ENCODE measurements around the gene UNK. TPM values are rescaled to one million over a fixed set of nuclear protein-coding genes. Genes with fewer than 3 reads are reported as not detected.
A peak's percentile ranks its signal among the peaks of the same experiment; 100 is the strongest.
"Not testable (repeated sequence)": the region's sequence is repeated elsewhere in the genome, so short reads cannot be mapped to it uniquely, and the experiment has no call there.

Gene UNK
- total RNA-seq, 1 donor from 2014 or later: 17.2 TPM

GRCh38 chr17:75773121-75773807 is 11.3 kb upstream of the UNK start:
- DNase-seq (ENCODE audit: low read depth): no peak

DNA sequence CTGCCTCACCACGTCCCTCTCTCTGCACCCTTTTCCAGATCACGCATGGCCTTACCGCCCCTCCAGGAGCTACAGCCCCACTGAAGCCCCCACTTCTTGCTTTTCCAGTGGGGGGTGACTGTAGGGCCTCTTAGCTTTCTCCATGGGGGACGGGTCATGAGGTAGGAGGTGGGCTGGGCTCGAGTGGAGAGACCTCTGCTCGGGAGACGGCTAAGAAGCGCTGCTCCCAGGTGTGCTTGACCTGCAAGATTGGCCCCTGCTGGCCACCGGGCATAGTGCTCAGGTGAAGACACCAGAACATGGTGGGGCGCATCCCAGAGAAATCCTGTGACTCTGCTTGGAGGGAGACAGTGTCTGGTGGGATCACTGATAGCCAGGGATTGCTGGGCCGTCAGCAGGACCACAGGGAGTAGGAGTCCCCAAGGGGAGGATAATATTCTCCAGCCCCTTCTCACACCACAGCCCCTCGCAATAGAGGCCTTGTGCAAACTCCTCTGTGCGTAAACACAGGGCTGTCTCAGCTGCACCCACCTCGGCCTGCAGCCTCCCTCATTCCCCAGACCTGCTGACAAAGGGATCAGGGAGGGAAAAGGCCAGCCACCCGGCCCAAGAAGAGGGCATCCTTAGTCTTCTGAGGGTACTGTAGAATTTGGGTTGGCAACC is 10.7 kb upstream of the UNK start:
- DNase-seq (ENCODE audit: low read depth): no peak

- DNase-seq (ENCODE audit: low read depth): no peak
Observed at GRCh38 chr17:75774471-75774990, 10.1 kb upstream of the UNK start.

DNA sequence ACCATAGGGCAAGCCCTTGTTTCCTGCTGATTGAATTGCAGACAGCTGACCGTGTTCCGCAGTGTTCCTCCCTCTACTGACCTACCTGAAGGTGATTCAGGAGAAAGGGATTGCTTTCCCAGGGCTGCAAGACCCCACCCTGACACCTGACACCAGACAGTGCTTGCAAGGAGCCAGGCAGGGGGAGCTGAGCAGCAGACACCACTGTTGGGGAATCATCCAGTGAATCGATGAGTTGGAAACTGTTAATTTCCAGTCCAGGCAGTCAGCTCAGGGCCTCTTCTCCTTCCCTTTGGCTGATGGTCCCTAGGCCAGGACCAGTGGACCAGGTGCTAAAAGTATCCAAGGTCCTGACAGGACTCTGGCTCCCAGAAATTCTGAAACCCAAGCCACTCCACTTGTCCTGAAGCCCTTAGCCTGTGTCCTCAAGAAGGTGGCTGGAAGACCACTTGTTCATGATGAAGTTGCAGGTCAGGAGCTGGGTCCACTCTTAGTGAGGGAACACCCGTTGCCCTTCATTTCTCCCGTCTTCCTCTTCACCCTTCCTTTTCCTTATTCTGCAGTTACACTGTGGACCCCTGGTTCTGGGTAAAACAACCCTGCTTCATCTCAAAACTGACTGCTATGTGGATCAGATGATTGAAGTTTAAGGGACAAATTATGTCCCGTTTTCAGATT is 9.5 kb upstream of the UNK start:
- no peak for DNase-seq (ENCODE audit: low read depth)

DNA sequence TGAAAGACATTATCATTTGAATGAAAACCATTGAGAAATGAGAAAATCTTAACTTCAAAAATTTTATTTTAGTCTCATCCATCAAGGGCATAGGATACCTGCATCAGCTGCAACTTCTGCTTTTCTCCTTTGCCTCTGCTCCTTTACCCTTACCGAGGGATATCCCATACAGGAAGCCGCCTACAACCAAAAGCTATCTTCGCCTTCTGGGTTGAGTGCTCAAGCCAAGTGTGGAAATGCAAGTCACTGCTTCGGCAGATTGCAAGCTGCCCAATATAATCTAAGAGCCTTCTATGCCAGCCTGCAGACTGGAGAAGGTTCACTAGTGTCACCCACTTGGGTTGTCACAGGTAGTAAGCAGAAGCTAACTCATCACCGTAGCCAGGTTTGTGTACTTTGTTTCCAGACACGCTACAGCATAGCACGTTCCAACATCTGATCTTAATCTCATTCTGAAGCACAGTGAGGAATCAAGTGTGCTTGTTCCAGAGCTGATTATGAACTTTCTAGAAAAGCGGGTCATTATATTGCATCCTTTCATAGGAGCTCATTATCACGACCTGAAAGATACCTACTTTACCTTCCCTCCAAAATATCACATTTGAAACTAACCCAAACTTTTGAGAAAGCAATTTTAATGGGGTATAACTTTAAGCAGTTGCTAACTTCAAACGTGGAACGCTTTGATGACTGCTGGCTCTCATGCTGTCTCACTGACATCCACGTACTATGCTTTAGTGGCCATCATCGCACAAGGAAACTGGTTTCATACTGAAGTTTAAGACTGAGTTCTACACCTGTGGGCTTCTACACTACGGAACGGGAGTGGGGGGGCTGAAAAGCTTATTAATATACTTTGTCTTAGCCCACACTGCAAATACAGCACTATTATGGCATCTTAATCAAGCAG is 8.0 kb upstream of the UNK start:
- DNase-seq (ENCODE audit: low read depth): no peak

DNA sequence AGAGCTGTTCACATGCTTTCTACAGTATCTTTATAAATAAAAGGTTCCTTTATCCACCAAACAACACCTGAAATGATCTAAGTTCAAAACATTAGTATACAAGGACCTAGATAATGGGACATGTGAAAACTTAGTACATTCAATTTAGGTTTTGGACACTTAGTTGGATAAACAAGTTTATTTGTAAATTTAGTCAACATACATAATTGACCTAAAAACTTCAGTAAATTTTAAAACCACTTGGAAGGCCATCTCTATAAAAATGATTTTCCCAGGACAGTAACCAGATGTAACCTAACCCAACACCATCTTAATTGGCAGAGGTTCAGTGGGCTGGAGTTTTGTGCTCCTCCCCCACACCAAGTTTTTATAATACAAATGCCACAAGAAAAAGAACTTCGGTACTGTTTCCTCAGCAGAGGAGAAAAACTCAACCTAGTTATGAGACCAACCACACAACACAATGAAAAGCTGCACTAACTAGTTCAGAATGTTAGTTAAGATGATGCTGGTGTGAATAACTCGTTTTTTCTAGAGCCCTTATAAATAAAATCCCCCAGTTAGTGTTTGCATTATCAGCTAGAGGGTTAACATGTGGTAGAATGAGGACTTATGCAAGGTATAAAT is 7.2 kb upstream of the UNK start:
- DNase-seq (ENCODE audit: low read depth): no peak

DNA sequence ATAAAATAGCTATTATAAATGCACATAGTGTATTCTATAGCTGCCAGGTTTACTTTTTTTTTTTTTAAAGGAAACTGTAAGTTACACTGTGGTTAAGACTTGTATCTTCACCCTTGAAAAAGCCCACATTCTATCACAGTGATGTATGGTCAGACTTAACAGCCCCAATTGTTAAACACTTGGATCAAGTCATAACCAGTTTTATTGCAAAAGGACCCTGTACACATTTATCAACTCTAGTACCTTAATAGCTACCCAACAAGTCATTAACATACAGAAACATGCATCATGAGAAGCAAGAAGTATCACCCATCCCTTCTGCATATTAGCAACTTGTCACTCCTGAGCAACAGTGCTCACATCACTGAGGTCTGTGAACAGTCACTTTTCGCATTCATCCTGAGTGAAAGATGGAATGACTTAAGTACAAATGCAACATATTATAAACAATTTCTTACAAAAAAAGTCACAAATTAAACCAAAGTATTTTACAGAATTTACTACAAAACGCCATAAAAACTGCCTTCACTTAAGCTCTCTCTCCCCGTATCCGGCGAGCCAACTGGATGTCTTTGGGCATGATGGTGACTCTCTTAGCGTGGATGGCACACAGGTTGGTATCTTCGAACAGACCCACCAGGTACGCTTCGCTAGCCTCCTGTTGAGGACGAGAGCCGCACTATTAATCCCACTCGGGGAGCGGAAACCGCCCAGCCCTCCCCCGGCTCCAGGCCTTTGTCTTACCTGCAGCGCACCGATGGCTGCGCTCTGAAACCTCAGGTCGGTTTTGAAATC is 6.3 kb upstream of the UNK start:
- not testable (repeated sequence) for DNase-seq (ENCODE audit: low read depth)

- DNase-seq (ENCODE audit: low read depth): no peak
Observed at GRCh38 chr17:75778861-75779249, 5.8 kb upstream of the UNK start.

GRCh38 chr17:75779250-75779986 is 5.2 kb upstream of the UNK start:
- DNase-seq (ENCODE audit: low read depth): peak; percentile 99

DNA sequence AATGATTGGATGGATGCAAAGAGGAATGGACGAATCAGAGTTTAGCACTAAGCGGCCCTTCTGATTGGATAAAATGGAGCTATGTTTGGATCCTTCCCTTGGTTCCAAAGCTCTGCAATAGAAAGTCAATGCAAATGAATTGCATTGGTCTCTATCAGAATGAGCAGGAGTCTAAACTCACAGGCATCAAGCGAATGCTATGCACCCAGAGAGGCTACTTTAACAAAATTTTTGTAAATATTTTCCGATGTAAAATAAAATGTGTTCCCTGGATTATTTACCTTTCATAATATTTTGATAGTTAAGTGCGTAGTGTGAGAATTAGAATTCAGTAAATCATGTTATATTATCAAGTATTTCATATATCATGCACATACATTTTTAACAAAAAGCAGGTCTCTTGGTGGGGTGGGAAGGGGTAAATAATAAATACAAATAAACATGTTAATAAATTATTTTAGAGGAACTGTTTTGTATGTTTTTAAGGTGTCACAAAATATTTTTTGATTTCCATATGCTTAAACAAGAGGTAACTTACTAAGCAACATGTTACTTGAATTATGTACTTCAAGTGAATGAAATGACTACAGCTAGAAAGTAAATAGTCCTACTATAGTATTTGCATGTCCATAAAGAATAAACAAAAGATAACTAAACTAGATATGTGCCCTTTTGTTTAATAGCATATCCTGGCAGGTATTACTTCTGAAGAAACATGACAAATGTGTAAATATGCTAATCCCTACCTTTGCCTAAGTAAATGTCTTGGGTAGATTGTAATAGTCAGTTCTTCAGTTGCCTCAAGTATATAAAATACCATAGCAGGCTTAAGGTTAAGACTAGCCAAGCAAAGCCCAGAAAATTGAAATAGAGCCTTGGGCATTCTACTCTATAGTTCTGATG is 4.4 kb upstream of the UNK start:
- no peak for DNase-seq (ENCODE audit: low read depth)

DNA sequence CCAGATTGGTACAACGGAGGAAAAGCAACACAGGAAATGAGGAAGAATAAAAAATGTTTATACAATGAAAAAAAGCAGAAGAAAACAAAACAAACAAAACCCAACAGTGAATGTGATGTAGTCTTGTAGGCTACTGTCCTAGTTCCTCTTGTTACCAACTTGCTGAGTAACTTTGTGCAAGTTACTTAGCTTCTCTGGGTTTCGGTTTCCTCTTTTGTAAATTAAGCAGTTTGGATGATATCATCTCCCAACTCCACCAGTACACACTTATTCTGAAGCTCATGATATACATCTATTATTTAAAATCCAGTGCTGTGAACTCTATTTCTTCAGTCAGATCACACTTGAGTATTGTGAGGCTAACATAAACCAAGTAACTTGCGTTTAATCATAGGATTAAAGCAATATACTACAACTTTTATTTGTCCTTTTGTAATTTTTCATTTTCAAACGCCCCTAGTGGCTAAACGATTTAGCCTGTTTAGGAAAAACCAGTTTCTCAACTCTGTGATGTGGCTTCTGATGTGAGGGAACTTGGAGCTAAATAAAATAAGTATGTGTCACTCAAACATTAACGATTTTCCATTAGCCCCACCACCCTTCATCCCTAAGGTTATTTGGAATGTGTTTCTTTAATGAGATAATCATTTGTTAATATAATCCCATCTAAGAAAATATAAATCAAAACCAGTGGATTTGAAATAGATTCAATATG is 1.4 kb upstream of the UNK start:
- peak; percentile 64 for DNase-seq (ENCODE audit: low read depth)

- DNase-seq (ENCODE audit: low read depth): no peak
Observed at GRCh38 chr17:75783803-75784472, 668 bp upstream of the UNK start.

GRCh38 chr17:75785016-75785890 is 647 bp downstream of the UNK start:
- peak; percentile 46 for DNase-seq (ENCODE audit: low read depth)

- DNase-seq (ENCODE audit: low read depth): no peak
Observed at GRCh38 chr17:75791254-75791653, 6.6 kb downstream of the UNK start.

GRCh38 chr17:75793460-75793859 is 8.9 kb downstream of the UNK start:
- DNase-seq (ENCODE audit: low read depth): no peak

DNA sequence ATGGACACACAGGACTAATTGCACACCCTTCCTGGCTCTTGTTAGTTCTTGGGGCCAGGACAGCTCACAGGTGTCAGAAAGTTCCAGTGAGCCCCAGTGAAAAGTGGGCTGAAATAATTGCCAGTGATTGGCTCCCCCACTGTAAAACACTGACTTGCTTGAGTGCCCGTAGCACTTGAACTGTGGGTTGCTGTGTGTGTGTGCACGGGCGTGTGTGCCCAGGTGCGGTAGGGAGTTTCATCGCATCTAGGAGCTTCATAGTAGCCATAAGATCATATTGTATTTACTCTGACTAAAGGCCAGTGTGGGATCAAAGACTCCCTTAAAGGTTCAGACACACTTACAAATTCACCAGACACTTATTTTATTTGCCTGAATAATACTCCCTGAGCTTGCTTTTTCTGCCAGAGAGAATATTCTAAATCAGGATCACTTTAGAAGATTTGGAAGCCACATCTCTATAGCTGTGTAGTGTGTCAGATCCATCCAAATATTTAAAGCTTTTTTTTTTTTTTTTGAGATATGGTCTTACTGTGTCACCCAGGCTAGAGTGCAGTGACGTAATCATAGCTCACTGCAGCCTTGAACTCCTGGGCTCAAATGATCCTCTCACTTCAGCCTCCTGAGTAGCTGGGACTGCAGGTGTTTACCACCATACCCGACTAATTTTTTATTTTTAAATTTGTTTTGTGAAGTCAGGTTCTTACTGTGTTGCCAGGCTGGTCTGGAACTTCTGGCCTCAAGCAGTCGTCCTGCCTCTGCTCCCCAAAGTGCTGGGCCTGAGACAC is 11.4 kb downstream of the UNK start:
- no peak for DNase-seq (ENCODE audit: low read depth)
